Activated naive CD4-positive, alpha-beta T cell treated with anti-CD3 and anti-CD28 coated beads, Interleukin-2, amount 50 U/mL, for 16 hours (primary cell): ENCODE measurements around the gene POU3F1.

ENCODE experiments used
- DNase-seq: peaks from one replicate; pipeline ENCODE4 v3.0.0-alpha.2; 2020

The POU3F1 gene

GRCh38 chr1:38003261-38004250 lies 43.0 kb downstream of the POU3F1 start:
- no peak for DNase-seq

GRCh38 chr1:38000529-38001455 lies 45.8 kb downstream of the POU3F1 start:
- no peak for DNase-seq

GRCh38 chr1:38000233-38000528 lies 46.4 kb downstream of the POU3F1 start:
- no peak for DNase-seq

GRCh38 chr1:37999430-38000232 lies 47.0 kb downstream of the POU3F1 start:
- DNase-seq: no peak

- no peak for DNase-seq
These were observed 47.6 kb downstream of the POU3F1 start for GRCh38 chr1:37998913-37999429.

- no peak for DNase-seq
These were observed 48.3 kb downstream of the POU3F1 start for GRCh38 chr1:37998089-37998808.

- DNase-seq: no peak
These were observed 49.1 kb downstream of the POU3F1 start for GRCh38 chr1:37997256-37998088.

GRCh38 chr1:37995751-37996345 lies 50.7 kb downstream of the POU3F1 start:
- peak; percentile 40 for DNase-seq

GRCh38 chr1:37994886-37995566 lies 51.6 kb downstream of the POU3F1 start:
- DNase-seq: no peak
